EL (cell line): Measurements from ENCODE around the gene TRIM67.

Experiments used
- DNase-seq: peaks from one replicate; pipeline ENCODE4 v3.0.0-alpha.2; 2016

The TRIM67 gene

DNA sequence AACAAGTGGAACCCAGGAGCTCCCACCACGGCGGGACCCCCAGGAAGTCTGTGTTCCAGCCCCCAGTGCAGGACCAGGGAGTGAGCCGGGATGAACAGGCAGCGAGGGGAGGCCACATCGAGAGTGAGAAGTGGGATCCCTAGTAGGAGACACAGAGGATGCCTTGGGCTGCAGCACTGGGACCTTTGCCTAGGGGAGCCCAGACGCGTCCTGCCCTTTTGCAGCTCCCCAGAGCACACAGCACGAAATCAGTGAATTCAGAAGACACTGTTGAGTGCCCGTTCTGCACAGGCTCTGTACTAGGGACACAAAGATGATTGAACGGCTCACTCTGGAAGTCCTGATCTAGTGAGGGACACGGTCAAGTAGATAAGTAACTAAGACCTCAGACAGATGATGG lies 23.5 kb downstream of the TRIM67 start:
- DNase-seq: no peak

DNA sequence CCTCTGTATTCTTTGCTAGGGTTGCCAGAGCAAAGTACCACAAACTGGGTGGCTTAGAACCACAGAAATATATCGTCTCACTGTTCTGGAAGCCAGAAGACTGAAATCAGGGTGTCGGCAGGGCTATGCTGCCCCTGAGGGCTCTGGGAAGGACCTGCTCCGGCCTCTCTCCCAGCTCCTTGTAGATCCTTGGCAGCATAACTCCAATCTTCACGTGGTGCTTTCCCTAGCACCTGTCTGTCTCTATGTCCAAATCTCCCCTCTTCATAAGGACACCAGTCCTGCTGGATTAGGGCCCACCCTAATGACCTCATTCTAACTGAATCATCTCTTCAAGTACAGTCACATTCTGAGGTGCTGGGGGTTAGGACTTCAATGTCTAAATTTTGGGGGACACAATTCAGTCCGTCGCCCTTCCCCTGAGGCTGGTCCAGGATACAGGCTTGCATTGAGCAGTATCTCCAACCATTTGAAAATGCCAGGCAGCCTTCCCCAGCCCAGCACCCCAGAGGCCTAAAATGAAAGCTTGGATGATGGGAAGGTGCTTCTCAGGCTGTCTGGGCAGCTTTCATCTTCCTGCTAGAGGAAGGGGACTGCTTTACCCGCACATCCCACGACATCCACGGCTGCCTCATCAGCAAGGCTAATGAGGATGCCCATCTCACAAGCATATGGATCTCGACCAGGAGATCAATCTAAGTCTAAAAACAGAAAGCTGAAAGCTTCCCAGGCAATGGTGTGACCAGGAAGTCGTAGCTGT lies 24.7 kb downstream of the TRIM67 start:
- no peak for DNase-seq

DNA sequence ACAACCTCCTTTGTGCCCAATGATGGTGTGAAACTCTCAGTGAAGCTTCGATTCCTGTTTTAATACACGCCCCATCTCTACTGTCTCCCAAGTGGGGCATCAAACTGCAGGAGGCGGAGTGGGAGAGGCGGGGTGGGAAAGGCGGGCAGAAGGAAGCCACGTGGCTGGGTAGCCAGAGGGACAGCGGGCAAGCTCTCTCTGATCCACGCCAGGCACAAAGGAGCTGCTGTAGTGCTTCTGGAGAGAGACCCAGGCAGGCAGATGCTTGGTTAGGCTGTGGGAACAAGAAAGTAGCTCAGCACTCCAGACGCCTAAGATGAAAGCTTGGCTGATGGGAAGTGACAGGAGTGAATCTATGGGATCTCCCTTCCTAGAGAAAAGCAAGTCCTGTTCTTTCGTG lies 25.7 kb downstream of the TRIM67 start:
- no peak for DNase-seq

DNA sequence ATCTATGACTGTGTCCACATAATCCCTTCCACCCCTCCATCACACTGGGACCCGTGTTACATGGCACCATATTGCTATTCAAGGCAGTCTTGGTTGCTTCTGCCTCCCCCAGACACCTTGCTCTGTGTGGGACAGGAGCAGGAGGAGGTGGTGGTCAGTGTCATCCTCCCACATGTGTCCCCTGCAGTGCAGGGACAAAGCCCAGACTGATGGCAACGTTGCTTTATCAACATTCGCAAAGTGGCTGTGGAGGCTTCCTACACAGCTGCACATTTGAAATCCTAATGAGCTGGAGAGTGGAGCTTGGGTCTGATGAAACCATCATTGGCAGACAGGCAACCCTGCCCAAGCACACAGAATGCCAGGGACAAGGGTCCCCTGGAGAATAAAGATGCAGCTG lies 26.2 kb downstream of the TRIM67 start:
- DNase-seq: no peak

DNA sequence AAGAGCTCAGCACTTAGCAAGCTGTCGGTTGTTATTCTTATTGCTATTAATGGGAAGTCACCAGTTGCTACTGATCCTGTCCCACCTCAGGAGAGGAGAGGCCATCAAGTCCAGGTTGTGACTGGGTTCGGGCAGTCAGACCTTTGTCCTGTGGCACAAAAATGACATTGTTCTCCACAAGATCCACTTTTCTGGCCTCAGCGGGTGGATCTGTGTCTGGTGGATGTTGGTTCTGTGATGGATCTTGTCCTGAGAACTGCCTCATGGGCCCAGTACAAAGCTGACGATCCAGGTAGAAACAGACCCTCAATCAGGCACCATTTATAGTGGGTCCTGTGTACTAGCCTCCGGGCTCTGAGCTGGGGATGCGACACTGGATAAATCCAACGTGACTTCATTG lies 26.9 kb downstream of the TRIM67 start:
- no peak for DNase-seq

DNA sequence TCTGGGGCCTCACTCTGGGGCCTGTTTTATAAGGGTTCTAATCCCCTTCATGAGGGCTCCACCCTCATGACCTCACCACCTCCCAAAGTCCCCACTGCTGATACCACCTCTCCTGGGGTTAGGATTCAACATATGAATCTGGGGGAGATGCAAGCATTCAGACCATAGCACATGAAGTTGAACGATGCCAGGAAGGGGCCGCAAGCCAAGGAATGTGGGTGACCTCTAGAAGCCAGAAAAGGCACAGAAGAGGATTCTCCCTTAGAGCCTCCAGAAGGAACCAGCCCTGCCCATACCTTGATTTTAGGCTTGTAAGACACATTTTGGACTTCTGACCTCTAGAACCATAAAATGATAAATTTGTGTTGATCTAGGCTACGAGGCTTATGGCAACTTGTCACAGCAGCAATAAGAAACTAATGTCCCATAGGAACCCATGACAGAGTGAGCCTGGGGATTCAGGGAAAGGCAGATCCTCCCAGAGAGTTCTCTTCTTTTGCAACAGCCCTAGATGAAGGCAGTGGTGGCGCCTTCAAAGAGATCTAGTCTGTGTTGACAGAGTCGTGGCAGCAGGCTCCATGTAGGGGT lies 27.9 kb downstream of the TRIM67 start:
- no peak for DNase-seq

DNA sequence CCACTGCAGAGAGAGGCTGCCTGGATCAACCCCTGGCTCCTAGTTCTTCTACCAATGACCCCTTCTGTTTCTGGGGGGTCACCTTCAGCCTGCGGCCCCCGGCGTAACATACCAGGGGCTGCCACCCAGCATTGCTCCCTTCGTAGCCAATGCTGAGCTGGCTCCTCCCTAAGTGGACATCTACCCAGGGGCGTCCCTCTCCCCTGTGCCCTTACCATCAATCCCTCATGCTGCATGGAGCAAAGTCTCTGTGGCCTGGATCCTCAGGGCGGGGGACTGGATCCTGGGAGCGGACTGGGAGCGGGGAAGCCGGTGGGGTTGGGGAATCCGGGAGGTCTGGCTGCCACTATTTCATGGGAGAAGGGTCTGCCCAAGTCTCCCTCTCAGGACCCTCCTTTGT lies 28.6 kb downstream of the TRIM67 start:
- no peak for DNase-seq

DNA sequence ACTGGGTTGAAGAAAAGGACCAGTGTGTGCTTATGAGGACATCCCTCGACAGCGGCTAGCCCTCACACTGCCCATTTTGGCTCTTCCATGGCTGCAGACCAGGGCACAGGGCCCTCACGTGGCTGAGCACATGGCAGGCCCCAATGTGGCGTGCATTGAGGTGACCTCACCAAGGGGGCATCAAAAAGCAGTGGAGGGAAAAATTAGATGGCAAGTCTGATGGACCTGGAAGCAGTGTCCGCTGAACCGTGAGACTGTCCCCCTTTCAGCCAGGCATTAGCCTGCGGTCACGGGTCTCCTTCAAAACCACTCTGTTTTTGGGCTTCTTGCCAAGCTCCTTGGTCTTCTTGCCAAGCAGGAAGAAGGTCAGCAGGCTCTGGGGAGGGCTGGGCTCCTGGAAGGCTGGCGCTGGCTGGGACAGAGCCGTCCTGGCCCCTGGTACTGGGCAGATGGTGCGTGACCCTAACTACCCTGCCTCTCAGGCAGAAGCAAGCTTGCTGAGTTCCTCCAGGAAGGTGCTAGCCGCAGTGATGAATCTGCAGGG lies 30.8 kb downstream of the TRIM67 start:
- no peak for DNase-seq

DNA sequence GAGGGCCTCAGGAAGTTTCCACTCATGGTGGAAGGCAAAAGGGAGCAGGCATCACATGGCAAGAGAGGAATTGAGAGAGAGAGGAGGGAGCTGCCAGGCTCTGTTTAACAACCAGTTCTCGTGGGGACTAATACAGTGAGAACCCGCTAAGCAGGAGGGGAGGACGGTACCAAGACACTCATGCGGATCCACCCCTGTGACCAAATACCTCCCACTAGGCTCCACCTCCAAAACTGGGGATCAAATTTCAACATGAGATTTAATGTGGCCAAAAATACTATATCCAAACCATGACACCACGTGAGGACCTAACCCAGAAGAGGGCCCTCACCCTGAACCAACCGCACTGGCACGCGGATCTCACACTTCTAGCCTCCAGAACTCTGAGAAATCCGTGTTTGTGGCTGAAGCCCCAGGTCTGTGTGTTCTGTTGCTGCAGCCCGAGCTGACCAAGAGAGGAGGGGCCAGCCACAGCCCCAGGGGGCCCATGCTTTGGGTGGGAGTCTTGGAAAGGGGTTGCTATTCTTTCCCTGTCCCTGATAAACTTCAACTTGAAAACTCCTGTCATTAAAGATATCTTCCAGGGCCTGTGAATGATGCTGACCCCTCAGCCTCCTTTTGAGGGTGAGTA lies 32.0 kb downstream of the TRIM67 start:
- no peak for DNase-seq

DNA sequence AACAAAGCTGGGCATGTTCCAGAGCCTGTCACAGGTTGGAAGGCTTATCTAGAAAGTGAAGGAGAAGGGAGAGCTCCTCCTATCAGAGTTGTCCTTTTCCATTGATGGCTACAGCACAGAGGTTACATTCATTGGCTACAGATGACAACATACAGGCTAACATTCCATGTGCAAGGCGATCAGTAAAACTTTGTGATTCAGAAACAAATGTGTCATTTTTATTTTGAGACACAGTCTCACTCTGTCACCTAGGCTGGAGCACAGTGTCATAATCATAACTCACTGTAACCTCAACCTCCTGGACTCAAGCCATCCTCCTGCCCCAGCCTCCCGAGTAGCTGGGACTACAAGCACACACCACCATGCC lies 32.6 kb downstream of the TRIM67 start:
- no peak for DNase-seq

DNA sequence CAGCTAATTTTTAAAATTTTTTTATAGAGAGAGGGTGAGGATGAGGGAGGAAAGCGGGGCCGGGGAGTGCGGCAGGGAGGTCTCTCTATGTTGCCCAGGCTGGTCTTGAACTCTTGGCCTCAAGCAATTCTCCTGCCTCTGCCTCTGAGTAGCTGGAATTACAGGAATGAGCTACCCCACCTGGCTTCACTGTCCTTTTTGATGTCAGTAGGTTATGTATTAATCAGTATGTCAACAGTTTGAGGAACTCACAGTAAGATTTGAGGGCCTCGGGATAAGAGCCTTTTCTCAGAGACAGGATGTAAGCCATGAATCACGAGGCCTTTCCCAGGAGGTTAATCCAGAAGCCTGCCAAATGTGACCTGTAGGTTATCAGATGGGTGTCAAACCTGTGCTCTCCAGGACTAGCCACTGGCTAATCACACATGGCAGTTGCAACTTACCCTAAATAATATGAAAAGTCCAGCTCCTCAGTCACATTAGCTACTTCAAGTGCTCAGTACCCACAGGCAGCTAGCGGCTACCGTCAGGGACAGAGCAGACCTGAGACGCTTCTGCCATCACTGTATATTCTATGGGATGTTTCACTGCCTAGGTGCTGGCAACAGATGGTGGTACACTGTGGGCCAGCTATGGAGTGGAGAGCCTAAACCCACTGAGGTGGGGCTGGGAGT lies 33.1 kb downstream of the TRIM67 start:
- peak; percentile 21 for DNase-seq

DNA sequence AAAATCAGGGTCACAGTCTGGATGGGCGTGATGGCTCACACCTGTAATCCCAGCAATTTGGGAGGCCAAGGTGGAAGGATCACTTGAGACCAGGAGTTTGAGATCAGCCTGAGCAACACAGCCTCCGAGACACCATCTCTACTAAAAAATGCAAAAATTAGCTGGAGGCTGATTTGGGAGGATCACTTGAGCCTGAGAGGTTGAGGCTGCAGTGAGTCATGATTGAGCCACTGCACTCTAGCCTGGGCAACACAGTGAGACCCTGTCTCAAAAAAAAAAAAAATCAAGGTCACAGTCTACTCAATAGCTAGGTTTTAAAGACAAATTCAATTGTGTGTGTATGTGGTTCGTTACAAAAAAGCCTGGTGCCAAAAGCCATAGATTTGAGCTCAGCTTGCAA lies 34.4 kb downstream of the TRIM67 start:
- no peak for DNase-seq

DNA sequence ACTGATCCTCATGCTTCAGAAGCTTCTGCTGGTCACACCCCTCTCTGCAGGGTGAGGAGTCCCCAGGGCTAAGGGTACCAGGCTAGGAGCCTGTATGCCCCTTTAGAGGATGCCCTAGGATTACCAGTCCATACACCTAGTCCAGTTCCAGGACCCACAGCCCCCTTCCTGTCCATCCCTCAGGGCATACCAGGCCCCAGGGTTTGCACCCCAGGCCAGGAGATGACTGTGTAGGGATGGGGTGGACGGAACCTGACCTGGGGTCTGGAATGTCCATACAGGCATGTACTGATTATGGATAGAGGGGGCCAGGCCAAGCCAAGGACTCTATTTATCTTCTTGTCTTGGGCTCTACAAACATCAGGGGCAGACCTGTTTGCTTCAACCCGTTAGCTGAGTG lies 34.9 kb downstream of the TRIM67 start:
- no peak for DNase-seq

DNA sequence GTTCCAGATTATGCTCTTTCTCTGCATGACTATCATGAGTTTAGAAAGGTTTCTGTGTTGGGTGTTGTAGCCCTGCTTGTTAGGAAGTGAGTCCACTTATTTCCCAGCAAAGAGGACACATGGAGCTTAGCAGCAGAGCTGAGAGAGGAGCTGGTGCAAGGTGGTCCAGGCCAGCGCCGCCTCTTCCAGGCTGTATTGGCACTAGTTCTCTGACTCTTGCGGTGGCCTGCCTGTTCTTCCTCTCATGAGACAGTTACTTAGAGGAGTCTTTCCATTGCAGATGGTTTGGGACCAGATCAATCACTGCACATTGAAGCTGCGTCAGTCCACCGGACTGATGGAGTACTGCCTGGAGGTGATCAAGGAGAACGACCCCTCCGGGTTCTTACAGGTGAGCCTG lies 38.0 kb downstream of the TRIM67 start:
- DNase-seq: no peak

DNA sequence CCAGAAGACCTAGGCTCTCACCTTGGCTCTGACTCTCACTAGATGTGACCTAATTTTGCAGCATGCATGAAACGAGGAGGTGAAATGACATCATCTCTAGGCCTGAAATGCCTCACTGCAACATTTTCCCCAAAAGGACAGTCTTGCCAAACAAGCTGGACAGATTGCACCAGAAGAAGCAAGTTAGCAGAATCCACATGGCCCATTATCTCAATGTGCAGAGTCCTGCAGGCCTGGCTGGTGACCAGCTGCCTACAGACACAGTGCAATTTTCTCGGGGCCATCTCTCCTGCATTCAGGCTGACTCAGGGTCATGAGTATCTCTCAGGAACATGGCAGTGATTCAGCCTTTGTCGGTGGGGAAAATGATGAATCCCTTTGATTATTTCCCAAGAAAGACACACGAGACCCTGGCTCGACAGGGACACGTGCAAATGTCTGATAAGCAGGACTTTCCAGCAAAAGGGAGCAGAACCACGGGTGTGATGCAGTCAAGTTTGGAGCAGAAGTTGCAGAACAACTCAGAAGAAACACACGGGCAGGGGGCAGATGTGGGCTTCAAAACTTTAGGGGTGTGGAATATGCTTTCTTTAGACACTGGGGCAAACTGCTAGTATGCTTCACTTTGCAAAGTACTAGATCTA lies 38.7 kb downstream of the TRIM67 start:
- DNase-seq: peak; percentile 53

DNA sequence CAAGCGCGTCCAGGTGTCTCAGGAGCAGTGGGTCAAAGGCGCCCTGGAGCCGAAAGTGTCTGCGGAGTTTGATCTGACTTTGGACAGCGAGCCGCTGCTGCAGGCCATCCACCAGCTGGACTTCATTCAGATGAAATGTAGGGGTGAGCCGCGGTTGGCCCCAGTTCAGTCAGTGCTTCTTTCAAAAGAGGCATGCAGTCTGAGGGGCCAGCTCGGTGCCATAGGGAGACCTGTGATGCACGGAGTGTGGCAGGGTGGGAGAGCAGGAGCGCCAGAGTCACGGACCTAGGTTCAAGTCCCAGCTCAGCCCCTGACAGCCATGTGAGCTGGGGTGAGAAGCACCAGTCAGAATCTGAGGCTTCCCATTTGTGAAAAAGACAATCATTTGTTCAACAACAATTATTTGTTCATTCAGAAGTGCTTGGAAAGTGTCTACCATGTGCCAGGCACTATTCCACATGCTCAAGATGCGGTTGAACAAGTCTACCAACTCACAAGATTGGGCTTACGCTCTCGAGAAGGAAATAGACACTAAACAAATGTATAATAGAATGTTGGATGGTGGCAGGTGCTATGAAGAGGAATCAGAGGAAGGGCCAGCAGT lies 39.6 kb downstream of the TRIM67 start:
- DNase-seq: no peak

DNA sequence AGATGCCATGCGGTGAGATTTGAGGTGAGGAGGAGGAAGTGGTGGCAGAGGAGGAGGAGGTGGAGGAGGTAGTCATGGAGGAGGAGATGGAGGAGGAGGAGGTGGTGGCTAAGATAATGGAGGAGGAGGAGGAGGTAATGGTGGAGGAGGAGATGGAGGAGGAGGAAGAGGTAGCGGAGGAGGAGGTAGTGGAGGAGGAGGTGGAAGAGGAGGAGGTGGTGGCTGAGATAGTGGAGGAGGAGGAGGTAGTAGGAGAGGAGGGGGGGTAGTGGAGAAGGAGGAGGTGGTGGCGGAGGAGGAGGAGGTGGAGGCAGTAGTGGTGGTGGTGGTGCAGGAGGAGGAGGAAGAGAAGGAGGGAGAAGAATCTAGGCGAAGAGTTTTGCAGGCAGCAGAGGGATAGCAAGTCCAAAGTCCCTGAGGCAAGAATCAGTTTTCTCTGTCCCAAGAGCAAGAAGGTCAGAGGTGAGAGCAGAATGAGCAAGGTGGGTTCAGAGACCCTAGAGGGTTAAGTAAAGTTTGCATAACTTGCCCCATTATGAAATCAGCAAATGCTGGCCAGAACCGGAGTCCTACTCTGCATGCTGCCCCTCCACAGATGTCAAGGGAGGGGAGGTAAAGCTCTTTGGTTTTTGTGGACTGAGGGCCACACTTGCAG lies 40.2 kb downstream of the TRIM67 start:
- no peak for DNase-seq

DNA sequence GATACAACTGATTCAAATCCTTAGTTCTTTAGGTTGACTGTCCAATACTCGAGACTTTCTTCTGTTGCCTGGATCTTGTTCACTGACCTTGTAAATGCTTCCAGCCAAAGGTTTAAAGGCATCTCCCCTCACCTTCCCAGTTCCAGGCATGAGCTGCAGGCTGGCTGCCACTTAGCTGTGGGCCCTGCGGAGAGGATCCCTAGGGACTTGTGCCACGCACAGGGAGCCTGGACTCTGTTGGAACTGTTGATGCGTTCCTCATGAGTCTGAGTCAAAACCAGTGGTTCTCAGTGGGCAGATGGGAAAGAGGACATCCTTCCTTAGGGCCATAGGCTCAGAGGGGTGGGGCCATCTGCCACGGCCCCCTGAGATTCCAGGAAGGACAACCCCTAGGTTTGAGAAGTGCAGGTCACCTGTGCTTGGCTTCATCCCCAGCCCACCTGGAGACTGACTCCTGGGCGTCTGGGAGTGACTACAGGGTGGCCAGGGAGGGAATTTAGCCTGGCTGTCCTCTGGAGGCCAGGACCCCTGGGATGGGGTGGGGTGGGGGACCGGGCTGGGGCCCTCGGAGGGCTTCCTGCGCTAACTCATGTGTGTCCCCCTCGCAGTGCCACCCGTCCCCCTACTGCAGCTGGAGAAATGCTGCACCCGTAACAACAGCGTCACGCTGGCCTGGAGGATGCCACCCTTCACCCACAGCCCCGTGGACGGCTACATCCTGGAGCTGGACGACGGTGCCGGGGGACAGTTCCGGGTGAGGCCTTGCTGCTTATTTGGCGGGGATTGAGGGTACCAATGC lies 41.6 kb downstream of the TRIM67 start:
- DNase-seq: no peak

DNA sequence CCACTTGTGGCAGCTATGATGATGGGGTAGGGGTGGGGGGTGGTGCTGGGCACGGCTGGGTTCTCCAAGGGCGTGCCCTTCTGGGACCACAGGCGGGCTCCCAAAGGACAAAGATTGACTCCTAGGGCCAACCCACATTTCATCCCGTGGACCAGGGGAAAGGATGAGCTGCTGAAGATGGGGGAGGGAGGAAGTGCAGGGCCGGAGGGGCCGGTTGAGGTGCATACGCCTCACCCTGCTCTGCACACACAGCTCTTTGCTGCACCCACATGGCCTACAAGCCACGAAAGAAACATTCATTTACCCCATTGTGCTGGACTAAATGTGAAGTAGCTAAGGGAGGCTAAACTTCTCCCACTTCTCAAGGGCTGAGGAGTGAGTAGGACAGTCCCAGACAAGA lies 45.0 kb downstream of the TRIM67 start:
- peak; percentile 21 for DNase-seq

DNA sequence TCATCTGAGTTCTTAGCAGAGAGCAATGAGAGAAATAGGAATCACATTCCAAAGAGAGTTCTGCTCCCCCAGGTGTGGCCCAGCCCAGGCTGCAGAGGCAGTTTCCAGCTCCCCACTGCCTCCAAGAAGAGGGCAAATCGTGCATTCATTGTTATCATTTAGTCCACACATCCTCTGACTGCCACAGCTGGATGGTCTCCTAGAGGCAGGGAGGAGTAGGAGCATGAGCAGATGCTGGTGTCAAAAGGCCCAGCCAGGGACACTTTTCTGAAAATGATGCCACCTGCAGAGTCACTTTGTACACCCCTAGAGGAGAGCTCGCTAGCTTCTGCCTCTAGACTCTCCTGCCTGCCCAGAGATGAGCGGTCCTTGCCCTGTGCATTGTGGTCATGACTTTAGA lies 45.6 kb downstream of the TRIM67 start:
- DNase-seq: no peak

DNA sequence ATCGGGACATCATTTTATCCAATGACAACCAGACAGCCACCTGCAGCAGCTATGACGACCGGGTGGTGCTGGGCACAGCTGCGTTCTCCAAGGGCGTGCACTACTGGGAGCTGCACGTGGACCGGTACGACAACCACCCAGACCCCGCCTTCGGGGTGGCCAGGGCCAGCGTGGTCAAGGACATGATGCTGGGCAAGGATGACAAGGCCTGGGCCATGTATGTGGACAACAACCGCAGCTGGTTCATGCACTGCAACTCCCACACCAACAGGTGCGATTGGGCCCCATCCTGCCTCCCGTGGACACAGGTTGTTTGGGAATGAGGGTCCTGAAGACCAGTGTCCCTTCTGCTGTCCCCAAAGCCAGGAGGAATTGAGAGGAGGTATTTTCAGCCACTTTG lies 47.1 kb downstream of the TRIM67 start:
- no peak for DNase-seq
